GM21786 (cell line): ENCODE results near the gene BHMT2.

Source experiments
- ATAC-seq: cut with Tn5 transposase; IDR thresholded peaks from one replicate; pipeline ENCODE4 v1.9.1; 2021; ENCODE audit not compliant: unreplicated experiment

Gene BHMT2

GRCh38 chr5:79069488-79070349 lies at the start of gene BHMT2, which contains the start of gene DMGDH:
TSS of gene BHMT2 (plus strand) at chr5:79069767. CDS start at chr5:79069783, 16 bp downstream.
TSS of gene DMGDH (minus strand) at chr5:79069674. CDS start at chr5:79069620, 54 bp downstream.
- ATAC-seq, result no peak

- ATAC-seq, result no peak
These were observed 48.6 kb upstream of the BHMT2 start for GRCh38 chr5:79020861-79021561.

- no peak for ATAC-seq
These were observed 47.8 kb upstream of the BHMT2 start for GRCh38 chr5:79021753-79022152.

- no peak for ATAC-seq
These were observed 46.8 kb upstream of the BHMT2 start for GRCh38 chr5:79022771-79023170.

- no peak for ATAC-seq
These were observed 46.2 kb upstream of the BHMT2 start for GRCh38 chr5:79023348-79023747.

GRCh38 chr5:79023947-79024346 lies 45.6 kb upstream of the BHMT2 start:
- no peak for ATAC-seq

GRCh38 chr5:79025054-79025472 lies 44.5 kb upstream of the BHMT2 start:
- ATAC-seq, result no peak

- no peak for ATAC-seq
These were observed 38.7 kb upstream of the BHMT2 start for GRCh38 chr5:79030663-79031484.

- no peak for ATAC-seq
These were observed 38.1 kb upstream of the BHMT2 start for GRCh38 chr5:79031485-79031867.

GRCh38 chr5:79032031-79032695 lies 37.4 kb upstream of the BHMT2 start:
- ATAC-seq, result no peak

- ATAC-seq, result no peak
These were observed 36.8 kb upstream of the BHMT2 start for GRCh38 chr5:79032782-79033181.

GRCh38 chr5:79035237-79035636 lies 34.3 kb upstream of the BHMT2 start:
- ATAC-seq, result no peak

GRCh38 chr5:79036769-79037168 lies 32.8 kb upstream of the BHMT2 start:
- ATAC-seq, result no peak

- ATAC-seq, result no peak
These were observed 27.4 kb upstream of the BHMT2 start for GRCh38 chr5:79042188-79042587.

GRCh38 chr5:79047199-79047598 lies 22.4 kb upstream of the BHMT2 start:
- no peak for ATAC-seq

GRCh38 chr5:79048437-79048836 lies 21.1 kb upstream of the BHMT2 start:
- ATAC-seq, result no peak

GRCh38 chr5:79050498-79050897 lies 19.1 kb upstream of the BHMT2 start:
- no peak for ATAC-seq

- no peak for ATAC-seq
These were observed 16.2 kb upstream of the BHMT2 start for GRCh38 chr5:79053321-79053720.

- no peak for ATAC-seq
These were observed 14.6 kb upstream of the BHMT2 start for GRCh38 chr5:79055017-79055416.

- ATAC-seq, result no peak
These were observed 12.7 kb upstream of the BHMT2 start for GRCh38 chr5:79056847-79057246.

- no peak for ATAC-seq
These were observed 9.9 kb upstream of the BHMT2 start for GRCh38 chr5:79059674-79060073.
